Measurements from ENCODE around the gene OR2A42.
"Not testable (repeated sequence)": the region's sequence is repeated elsewhere in the genome, so short reads cannot be mapped to it uniquely, and the experiment has no call there.

GRCh38 chr7:144188578-144189171 is 50.7 kb downstream of the OR2A42 start:
- TF ChIP-seq ARNTL (CRISPR knock-in tag; IDR thresholded peaks at IDR 0.05; ENCODE audit: borderline replicate concordance, low read depth); RARB (CRISPR knock-in tag; IDR thresholded peaks at IDR 0.05); ZFP3 (CRISPR knock-in tag; IDR thresholded peaks at IDR 0.05); PATZ1 (CRISPR knock-in tag; IDR thresholded peaks at IDR 0.05; ENCODE audit: borderline replicate concordance): not testable (repeated sequence)
